ENCODE data around the gene DNAJA3. TPM values are rescaled to one million over a fixed set of nuclear protein-coding genes. Genes with fewer than 3 reads are reported as not detected.

Gene DNAJA3
- polyA plus RNA-seq, 2 donors, result 20.5 to 27.8 TPM

- Histone ChIP-seq H3K4me1 (ENCODE audit: control insufficient read depth in 2 of 2, insufficient read depth in 2 of 2, low read length in 1 of 2) (no peaks in the 10 kb centered on the region), H3K27ac (ENCODE audit: low read depth in 2 of 2, low read length in 1 of 2) (peak overlapping the region; percentile 6 to 49), H3K36me3 (ENCODE audit: control insufficient read depth in 2 of 2, insufficient read depth in 2 of 2, low read length in 1 of 2) (peaks cover 0 to 3% of the 10 kb centered on the region in 2 donors)
These were observed 60.6 kb downstream of the DNAJA3 start for GRCh38 chr16:4486126-4486893.

GRCh38 chr16:4487955-4488498 lies 62.4 kb downstream of the DNAJA3 start:
- Histone ChIP-seq H3K4me1 (ENCODE audit: control insufficient read depth in 2 of 2, insufficient read depth in 2 of 2, low read length in 1 of 2) (no peaks in the 10 kb centered on the region), H3K36me3 (ENCODE audit: control insufficient read depth in 2 of 2, insufficient read depth in 2 of 2, low read length in 1 of 2) (peaks cover 0 to 3% of the 10 kb centered on the region in 2 donors), H3K27ac (ENCODE audit: low read depth in 2 of 2, low read length in 1 of 2) (peak overlapping the region; percentile 42 to 49), H3K27me3 (ENCODE audit: control insufficient read depth in 1 of 2, insufficient read depth in 2 of 2, low read length in 2 of 2) (no peaks in the 10 kb centered on the region), H3K4me3 (ENCODE audit: low read depth in 1 of 2, low read length in 2 of 2) (no peak overlapping the region), H3K9me3 (ENCODE audit: control insufficient read depth in 2 of 2, insufficient read depth in 1 of 2, low read depth in 1 of 2, low read length in 1 of 2) (no peaks in the 10 kb centered on the region)
- 34 to 48% methylated on average over 5 of the region's 5 CpGs for WGBS, 2 donors

More at GRCh38 chr16:4486126-4486893, 60.6 kb downstream of the DNAJA3 start:
- no peaks in the 10 kb centered on the region for H3K9me3 ChIP-seq (ENCODE audit: control insufficient read depth in 2 of 2, insufficient read depth in 1 of 2, low read depth in 1 of 2, low read length in 1 of 2)
- WGBS, 2 donors, result 89 to 95% methylated on average over 3 of the region's 3 CpGs
- no peak overlapping the region for H3K4me3 ChIP-seq (ENCODE audit: low read depth in 1 of 2, low read length in 2 of 2)
- no peaks in the 10 kb centered on the region for H3K27me3 ChIP-seq (ENCODE audit: control insufficient read depth in 1 of 2, insufficient read depth in 2 of 2, low read length in 2 of 2)

- H3K27ac ChIP-seq (ENCODE audit: low read depth in 2 of 2, low read length in 1 of 2), result peak overlapping the region; percentile 3 to 49
- H3K9me3 ChIP-seq (ENCODE audit: control insufficient read depth in 2 of 2, insufficient read depth in 1 of 2, low read depth in 1 of 2, low read length in 1 of 2), result no peaks in the 10 kb centered on the region
- H3K36me3 ChIP-seq (ENCODE audit: control insufficient read depth in 2 of 2, insufficient read depth in 2 of 2, low read length in 1 of 2), result peaks cover 0 to 3% of the 10 kb centered on the region in 2 donors
- WGBS, 2 donors, result 65 to 83% methylated on average over 1 of the region's 1 CpG
- no peaks in the 10 kb centered on the region for H3K4me1 ChIP-seq (ENCODE audit: control insufficient read depth in 2 of 2, insufficient read depth in 2 of 2, low read length in 1 of 2)
- H3K4me3 ChIP-seq (ENCODE audit: low read depth in 1 of 2, low read length in 2 of 2), result no peak overlapping the region
- H3K27me3 ChIP-seq (ENCODE audit: control insufficient read depth in 1 of 2, insufficient read depth in 2 of 2, low read length in 2 of 2), result no peaks in the 10 kb centered on the region
These were observed 62.9 kb downstream of the DNAJA3 start for GRCh38 chr16:4488499-4488967.

GRCh38 chr16:4489030-4489429 lies 63.4 kb downstream of the DNAJA3 start:
- Histone ChIP-seq H3K27ac (ENCODE audit: low read depth in 2 of 2, low read length in 1 of 2) (peak overlapping the region in 1 of 2 donors; percentile 6), H3K9me3 (ENCODE audit: control insufficient read depth in 2 of 2, insufficient read depth in 1 of 2, low read depth in 1 of 2, low read length in 1 of 2) (no peaks in the 10 kb centered on the region), H3K4me1 (ENCODE audit: control insufficient read depth in 2 of 2, insufficient read depth in 2 of 2, low read length in 1 of 2) (no peaks in the 10 kb centered on the region), H3K36me3 (ENCODE audit: control insufficient read depth in 2 of 2, insufficient read depth in 2 of 2, low read length in 1 of 2) (peaks cover 0 to 3% of the 10 kb centered on the region in 2 donors), H3K4me3 (ENCODE audit: low read depth in 1 of 2, low read length in 2 of 2) (no peak overlapping the region), H3K27me3 (ENCODE audit: control insufficient read depth in 1 of 2, insufficient read depth in 2 of 2, low read length in 2 of 2) (no peaks in the 10 kb centered on the region)
- 90 to 94% methylated on average over 5 of the region's 5 CpGs for WGBS, 2 donors

GRCh38 chr16:4491898-4492297 lies 66.2 kb downstream of the DNAJA3 start:
- H3K27me3 ChIP-seq (ENCODE audit: control insufficient read depth in 1 of 2, insufficient read depth in 2 of 2, low read length in 2 of 2), result no peaks in the 10 kb centered on the region
- no peak overlapping the region for H3K27ac ChIP-seq (ENCODE audit: low read depth in 2 of 2, low read length in 1 of 2)
- 97% methylated on average over 4 of the region's 4 CpGs for WGBS, 2 donors
- no peaks in the 10 kb centered on the region for H3K36me3 ChIP-seq (ENCODE audit: control insufficient read depth in 2 of 2, insufficient read depth in 2 of 2, low read length in 1 of 2)
- H3K9me3 ChIP-seq (ENCODE audit: control insufficient read depth in 2 of 2, insufficient read depth in 1 of 2, low read depth in 1 of 2, low read length in 1 of 2), result no peaks in the 10 kb centered on the region
- H3K4me3 ChIP-seq (ENCODE audit: low read depth in 1 of 2, low read length in 2 of 2), result no peak overlapping the region
- H3K4me1 ChIP-seq (ENCODE audit: control insufficient read depth in 2 of 2, insufficient read depth in 2 of 2, low read length in 1 of 2), result peaks cover 0 to 7% of the 10 kb centered on the region in 2 donors

GRCh38 chr16:4494746-4495490 lies 69.2 kb downstream of the DNAJA3 start:
- peaks cover 0 to 7% of the 10 kb centered on the region in 2 donors for H3K4me1 ChIP-seq (ENCODE audit: control insufficient read depth in 2 of 2, insufficient read depth in 2 of 2, low read length in 1 of 2)
- no peaks in the 10 kb centered on the region for H3K27me3 ChIP-seq (ENCODE audit: control insufficient read depth in 1 of 2, insufficient read depth in 2 of 2, low read length in 2 of 2)
- H3K27ac ChIP-seq (ENCODE audit: low read depth in 2 of 2, low read length in 1 of 2), result peak overlapping the region; percentile 54 to 72
- 77 to 82% methylated on average over 6 of the region's 6 CpGs for WGBS, 2 donors
- H3K36me3 ChIP-seq (ENCODE audit: control insufficient read depth in 2 of 2, insufficient read depth in 2 of 2, low read length in 1 of 2), result no peaks in the 10 kb centered on the region
- H3K9me3 ChIP-seq (ENCODE audit: control insufficient read depth in 2 of 2, insufficient read depth in 1 of 2, low read depth in 1 of 2, low read length in 1 of 2), result no peaks in the 10 kb centered on the region
- no peak overlapping the region for H3K4me3 ChIP-seq (ENCODE audit: low read depth in 1 of 2, low read length in 2 of 2)

- peaks cover 3 to 12% of the 10 kb centered on the region in 2 donors for H3K4me1 ChIP-seq (ENCODE audit: control insufficient read depth in 2 of 2, insufficient read depth in 2 of 2, low read length in 1 of 2)
- no peaks in the 10 kb centered on the region for H3K36me3 ChIP-seq (ENCODE audit: control insufficient read depth in 2 of 2, insufficient read depth in 2 of 2, low read length in 1 of 2)
- H3K27ac ChIP-seq (ENCODE audit: low read depth in 2 of 2, low read length in 1 of 2), result peak overlapping the region; percentile 54 to 83
- no peaks in the 10 kb centered on the region for H3K27me3 ChIP-seq (ENCODE audit: control insufficient read depth in 1 of 2, insufficient read depth in 2 of 2, low read length in 2 of 2)
- no peak overlapping the region for H3K4me3 ChIP-seq (ENCODE audit: low read depth in 1 of 2, low read length in 2 of 2)
- 72 to 91% methylated on average over 2 of the region's 2 CpGs for WGBS, 2 donors
- H3K9me3 ChIP-seq (ENCODE audit: control insufficient read depth in 2 of 2, insufficient read depth in 1 of 2, low read depth in 1 of 2, low read length in 1 of 2), result no peaks in the 10 kb centered on the region
These were observed 70.1 kb downstream of the DNAJA3 start for GRCh38 chr16:4495766-4496165.

- 61 to 66% methylated on average over 4 of the region's 4 CpGs for WGBS, 2 donors
- H3K4me1 ChIP-seq (ENCODE audit: control insufficient read depth in 2 of 2, insufficient read depth in 2 of 2, low read length in 1 of 2), result peaks cover 3 to 12% of the 10 kb centered on the region in 2 donors
- H3K4me3 ChIP-seq (ENCODE audit: low read depth in 1 of 2, low read length in 2 of 2), result no peak overlapping the region
- no peaks in the 10 kb centered on the region for H3K27me3 ChIP-seq (ENCODE audit: control insufficient read depth in 1 of 2, insufficient read depth in 2 of 2, low read length in 2 of 2)
- H3K27ac ChIP-seq (ENCODE audit: low read depth in 2 of 2, low read length in 1 of 2), result peak overlapping the region; percentile 54 to 83
- H3K9me3 ChIP-seq (ENCODE audit: control insufficient read depth in 2 of 2, insufficient read depth in 1 of 2, low read depth in 1 of 2, low read length in 1 of 2), result no peaks in the 10 kb centered on the region
- H3K36me3 ChIP-seq (ENCODE audit: control insufficient read depth in 2 of 2, insufficient read depth in 2 of 2, low read length in 1 of 2), result no peaks in the 10 kb centered on the region
These were observed 70.6 kb downstream of the DNAJA3 start for GRCh38 chr16:4496305-4496704.

- H3K4me1 ChIP-seq (ENCODE audit: control insufficient read depth in 2 of 2, insufficient read depth in 2 of 2, low read length in 1 of 2), result peaks cover 3 to 16% of the 10 kb centered on the region in 2 donors
- no peaks in the 10 kb centered on the region for H3K9me3 ChIP-seq (ENCODE audit: control insufficient read depth in 2 of 2, insufficient read depth in 1 of 2, low read depth in 1 of 2, low read length in 1 of 2)
- H3K4me3 ChIP-seq (ENCODE audit: low read depth in 1 of 2, low read length in 2 of 2), result no peak overlapping the region
- no peaks in the 10 kb centered on the region for H3K27me3 ChIP-seq (ENCODE audit: control insufficient read depth in 1 of 2, insufficient read depth in 2 of 2, low read length in 2 of 2)
- 54 to 65% methylated on average over 8 of the region's 8 CpGs for WGBS, 2 donors
- H3K27ac ChIP-seq (ENCODE audit: low read depth in 2 of 2, low read length in 1 of 2), result peak overlapping the region; percentile 34 to 58
- no peaks in the 10 kb centered on the region for H3K36me3 ChIP-seq (ENCODE audit: control insufficient read depth in 2 of 2, insufficient read depth in 2 of 2, low read length in 1 of 2)
These were observed 73.0 kb downstream of the DNAJA3 start for GRCh38 chr16:4498546-4499195.
